ENCODE results near the gene RNF169.
"Not testable (repeated sequence)": the region's sequence is repeated elsewhere in the genome, so short reads cannot be mapped to it uniquely, and the experiment has no call there.

Gene RNF169

GRCh38 chr11:74726547-74727182 lies 22.0 kb upstream of the RNF169 start:
- DNase-seq (ENCODE audit: low read depth in 2 of 2) = peak in 1 of 2 donors; percentile 33

DNA sequence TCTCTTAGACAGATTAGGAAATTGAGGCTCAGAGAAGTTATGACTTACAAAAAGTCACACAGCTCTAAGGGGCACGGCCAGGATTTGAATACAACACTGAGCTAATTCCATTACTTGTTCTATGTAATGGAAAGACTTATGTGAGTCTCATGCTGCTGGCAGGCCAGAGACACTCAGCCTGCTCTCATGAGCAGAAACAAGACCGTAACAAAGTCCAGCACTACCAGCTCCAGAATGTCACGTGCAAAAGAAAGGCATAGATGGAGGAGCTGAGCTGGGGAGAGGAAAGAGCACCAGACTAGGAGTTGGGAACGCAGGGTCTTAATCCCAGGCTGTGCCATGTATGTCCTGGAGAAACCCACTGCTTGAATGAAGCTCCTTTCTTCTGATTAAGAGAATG lies 19.3 kb upstream of the RNF169 start:
- DNase-seq (ENCODE audit: low read depth in 2 of 2) = no peak

GRCh38 chr11:74730571-74731260 lies 17.9 kb upstream of the RNF169 start:
- no peak for DNase-seq (ENCODE audit: low read depth in 2 of 2)

DNA sequence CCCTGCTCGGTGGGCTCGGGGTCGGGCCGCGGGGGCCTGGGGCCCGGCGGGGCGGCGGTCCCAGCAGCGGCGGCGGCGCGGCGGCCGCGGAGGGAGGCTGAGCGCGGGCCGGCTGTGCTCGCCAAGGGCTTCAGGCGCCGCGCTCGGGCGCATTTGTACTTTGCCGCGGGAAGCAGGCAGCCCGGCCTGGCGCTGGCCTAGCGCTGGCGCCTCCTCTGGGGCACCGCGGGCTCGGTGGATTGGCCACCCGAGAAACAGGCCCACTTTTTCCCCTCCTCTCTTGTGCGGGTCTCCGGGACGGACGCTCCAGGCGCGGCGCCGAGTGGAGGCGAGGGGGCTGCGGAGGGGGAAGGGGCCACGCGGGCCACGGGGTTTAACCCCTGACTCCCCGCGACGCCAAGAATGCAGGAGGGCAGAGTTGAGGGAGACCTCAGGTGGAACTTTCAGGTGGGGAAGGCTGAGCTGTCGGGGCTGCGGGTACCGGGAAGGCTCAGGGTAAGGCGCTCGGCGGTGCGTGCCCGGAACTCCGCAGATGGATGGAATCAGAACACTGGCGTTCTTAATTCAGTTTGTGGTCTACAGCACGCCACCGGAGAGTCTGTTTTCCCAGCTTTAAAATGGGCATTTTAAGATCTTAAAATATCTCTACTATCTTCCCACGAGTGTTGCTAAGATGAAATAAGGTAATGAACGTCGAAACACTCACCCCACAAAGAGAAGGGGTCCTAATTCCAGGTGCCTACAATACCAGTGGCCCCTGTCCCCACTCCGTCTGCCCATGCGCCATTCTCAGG lies 17.2 kb upstream of the RNF169 start, which contains the start of gene CHRDL2:
Gene CHRDL2, minus strand, starts transcription at position 126 of the 794 bp plus-strand sequence. CDS start 538 bp downstream, outside the sequence.
- no peak for DNase-seq (ENCODE audit: low read depth in 2 of 2)

- DNase-seq (ENCODE audit: low read depth in 2 of 2) = no peak
Measured at GRCh38 chr11:74734559-74734925, 14.1 kb upstream of the RNF169 start.

DNA sequence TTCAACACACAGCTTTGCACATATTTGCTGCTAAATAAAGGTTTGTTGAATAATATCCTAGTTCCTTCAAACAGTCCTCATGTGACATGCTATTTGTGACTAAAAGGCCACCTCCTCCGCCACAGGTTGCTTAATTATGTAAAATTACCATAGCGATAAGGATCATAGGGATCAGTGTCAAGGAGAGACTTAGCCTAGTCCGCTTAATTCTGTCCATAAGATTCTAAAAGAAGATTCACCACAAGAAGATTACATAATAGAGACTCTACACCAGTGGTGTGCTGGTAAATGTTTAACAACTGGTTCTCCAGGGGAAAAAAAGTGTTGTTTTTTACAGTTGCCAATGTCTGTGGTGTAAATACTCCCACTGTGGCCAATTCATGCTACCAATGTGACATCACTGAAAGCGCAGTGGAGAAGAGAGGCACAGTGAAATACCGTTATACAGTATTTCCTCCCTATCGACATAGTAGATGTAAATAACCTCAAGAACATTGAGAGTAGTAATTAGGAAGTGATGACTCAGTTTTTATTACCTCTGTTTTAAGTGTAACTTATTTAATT lies 13.2 kb upstream of the RNF169 start:
- no peak for DNase-seq (ENCODE audit: low read depth in 2 of 2)

- no peak for DNase-seq (ENCODE audit: low read depth in 2 of 2)
Measured at GRCh38 chr11:74736031-74736430, 12.6 kb upstream of the RNF169 start.

GRCh38 chr11:74739546-74740270 lies 8.9 kb upstream of the RNF169 start:
- DNase-seq (ENCODE audit: low read depth in 2 of 2) = peak in 1 of 2 donors; percentile 23

DNA sequence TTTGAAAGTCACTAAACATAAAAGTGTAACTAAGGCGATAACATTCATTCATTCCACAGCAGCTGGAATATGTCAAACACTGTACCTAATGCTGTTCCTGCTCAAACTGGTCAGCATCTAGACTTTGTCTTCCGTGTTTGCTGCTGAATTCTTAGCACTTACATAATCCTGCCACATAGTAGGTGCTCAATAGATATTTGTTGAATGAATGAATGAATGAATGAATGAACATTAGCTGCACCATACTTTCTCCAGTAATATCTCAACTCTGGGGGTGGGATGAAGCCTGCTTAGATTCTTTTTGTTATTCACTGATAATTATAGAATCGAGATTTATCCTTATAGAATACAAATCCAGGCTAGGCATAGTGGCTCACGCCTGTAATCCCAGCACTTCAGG lies 6.6 kb upstream of the RNF169 start:
- DNase-seq (ENCODE audit: low read depth in 2 of 2) = no peak

- DNase-seq (ENCODE audit: low read depth in 2 of 2) = no peak
Measured at GRCh38 chr11:74743640-74744039, 5.0 kb upstream of the RNF169 start.

GRCh38 chr11:74744277-74744676 lies 4.4 kb upstream of the RNF169 start:
- DNase-seq (ENCODE audit: low read depth in 2 of 2) = no peak

- no peak for DNase-seq (ENCODE audit: low read depth in 2 of 2)
Measured at GRCh38 chr11:74746868-74747267, 1.8 kb upstream of the RNF169 start.

DNA sequence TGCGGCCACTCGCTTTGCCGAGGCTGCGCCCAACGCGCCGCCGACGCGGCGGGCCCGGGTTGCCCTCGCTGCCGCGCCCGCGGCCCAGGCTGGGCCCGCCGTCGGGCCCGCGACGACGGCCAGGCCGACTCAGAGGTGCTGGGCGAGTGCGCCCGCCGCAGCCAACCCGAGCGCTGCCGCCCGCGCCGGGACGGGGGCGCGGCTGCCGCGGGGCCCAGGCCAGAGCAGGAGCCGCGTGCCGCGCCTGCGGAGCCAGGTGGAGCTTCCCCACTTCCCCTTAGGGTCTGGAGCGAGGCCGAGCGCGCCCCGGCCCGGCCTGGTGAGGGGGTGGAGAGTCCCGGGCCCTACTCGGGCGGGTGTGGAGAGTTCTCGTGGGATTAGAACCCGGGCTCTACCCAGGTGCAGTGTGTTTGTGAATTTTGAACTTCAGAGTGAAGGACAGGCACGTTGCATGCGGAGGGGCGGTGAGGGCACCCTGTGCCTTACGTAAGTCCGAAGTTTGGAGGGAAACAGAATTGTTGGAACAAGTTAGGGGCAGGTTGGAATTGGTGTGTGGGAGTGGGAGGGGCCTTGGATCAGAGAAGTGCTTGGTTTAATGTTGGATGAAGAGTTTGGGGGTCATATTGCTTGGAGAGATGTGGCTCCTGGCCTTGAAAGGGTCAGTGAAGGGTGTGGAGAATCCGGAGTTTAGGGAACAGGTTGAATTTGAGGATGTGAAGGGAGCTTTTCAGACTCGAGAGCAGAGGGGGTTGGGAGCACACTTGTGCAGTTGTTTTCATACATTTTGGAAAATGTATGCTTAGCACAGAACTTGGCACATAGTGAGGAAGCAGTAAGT lies 697 bp downstream of the RNF169 start:
- peak in 1 of 2 donors; percentile 52 for DNase-seq (ENCODE audit: low read depth in 2 of 2)

DNA sequence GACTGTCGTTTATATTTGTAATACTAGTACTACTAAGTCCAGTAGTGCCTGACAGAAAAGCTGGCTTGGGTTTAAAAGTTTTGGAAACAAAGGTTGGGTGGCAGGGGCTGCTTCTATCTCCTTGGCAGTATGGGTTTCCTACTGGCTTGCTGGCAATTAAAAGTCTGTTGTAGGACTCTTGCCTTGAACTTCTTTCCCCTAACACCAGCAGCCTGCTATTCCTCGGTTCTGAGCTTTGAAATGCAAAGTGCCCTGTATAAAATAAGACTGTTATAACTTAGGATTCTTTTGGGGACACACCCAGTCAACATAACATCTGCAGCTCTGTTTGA lies 1.3 kb downstream of the RNF169 start:
- no peak for DNase-seq (ENCODE audit: low read depth in 2 of 2)

GRCh38 chr11:74750598-74750997 lies 1.9 kb downstream of the RNF169 start:
- not testable (repeated sequence) for DNase-seq (ENCODE audit: low read depth in 2 of 2)

DNA sequence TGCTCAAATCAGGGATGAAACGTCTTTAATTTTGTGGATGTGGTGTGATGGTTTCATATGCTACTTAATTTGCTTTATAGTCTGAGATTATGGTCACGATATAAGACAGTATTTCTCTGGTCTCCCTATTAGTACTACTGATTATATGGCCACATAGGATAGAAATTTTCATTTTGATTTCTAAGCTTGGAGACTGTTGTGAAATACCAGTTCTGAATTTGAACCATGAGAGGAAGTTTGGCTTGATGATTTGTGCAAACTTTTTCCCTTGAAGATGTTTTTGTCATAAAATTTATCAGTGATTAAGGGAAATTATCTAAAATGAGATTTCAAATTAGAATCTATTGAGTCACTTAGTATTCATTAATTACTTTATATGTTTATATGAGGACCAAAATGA lies 2.7 kb downstream of the RNF169 start:
- no peak for DNase-seq (ENCODE audit: low read depth in 2 of 2)

DNA sequence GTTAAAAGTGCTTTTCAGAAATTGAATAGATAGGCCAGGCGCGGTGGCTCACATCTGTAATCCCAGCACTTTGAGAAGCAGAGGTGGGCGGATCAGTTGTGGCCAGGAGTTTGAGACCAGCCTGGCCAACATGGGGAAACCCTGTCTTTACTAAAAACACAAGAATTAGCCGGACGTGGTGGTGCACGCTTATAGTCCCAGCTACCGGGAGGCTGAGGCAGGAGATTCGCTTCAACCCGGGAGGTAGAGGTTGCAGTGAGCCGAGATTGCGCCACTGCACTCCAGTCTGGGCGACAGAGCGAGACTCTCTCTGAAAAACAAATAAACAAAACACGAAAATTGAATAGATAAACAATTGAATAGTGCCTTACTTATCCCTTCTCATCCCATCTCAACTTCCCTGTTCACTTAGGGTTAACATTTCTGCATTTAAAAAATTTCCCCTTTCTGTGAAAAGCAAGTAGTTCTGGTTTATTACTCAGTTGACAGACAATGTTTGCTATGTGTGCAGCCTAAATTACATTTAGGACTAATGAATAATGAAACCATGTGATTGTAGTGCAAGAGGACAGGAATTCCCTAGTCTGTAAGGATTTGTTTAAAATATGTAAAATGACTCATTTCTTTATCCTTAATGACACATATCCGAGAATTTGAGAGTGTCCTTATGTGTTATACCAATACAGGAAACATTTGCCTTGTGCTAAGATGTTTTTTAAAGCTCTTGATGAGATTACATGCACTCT lies 6.0 kb downstream of the RNF169 start:
- DNase-seq (ENCODE audit: low read depth in 2 of 2) = no peak

DNA sequence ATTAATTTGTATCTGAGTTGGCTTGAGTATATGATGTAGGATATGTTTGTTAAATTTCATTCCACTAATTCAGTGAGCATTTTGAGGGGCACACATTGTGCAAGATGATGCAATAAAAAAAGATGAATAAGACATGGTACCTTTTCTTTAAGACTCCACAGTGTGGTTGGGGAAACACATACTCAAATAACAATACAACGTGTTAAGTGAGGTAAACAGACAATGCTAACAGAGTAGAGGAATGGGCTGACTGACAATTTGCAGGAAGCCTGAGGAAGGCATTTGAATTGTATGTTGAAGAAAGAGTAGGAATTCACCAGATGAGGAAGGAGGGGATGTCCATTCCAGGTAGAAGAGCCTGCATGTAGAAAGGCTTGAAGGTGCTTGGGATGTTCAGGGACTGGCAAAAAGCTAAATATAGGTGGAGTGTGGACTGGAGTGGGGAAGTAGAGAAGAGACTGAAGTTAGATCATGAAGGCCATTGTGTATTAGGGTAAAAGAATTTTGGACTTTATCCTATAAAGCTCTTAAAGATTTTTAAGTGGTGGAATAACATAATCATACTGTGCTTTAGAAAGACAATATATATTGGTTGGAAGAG lies 6.8 kb downstream of the RNF169 start:
- DNase-seq (ENCODE audit: low read depth in 2 of 2) = no peak

DNA sequence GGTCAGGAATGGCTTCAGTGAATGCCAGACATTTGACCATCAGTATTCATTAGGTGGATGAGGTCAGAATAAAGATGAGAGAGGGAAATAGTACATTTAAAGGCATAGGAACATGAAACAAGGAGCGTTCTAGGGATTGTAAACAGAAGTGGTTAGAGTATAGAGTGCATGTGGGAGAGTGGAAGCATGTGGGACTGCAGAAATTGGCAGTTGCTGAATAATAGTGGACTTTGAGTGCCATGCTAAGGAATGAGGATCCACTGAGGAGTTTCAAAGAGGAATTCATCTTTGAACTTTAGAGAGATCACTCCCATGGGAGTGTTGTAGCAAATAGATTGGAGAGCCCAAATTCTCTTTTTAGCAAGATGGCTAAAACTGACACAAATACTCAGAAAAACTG lies 7.9 kb downstream of the RNF169 start:
- no peak for DNase-seq (ENCODE audit: low read depth in 2 of 2)

GRCh38 chr11:74766905-74767304 lies 18.3 kb downstream of the RNF169 start:
- no peak for DNase-seq (ENCODE audit: low read depth in 2 of 2)

All from stimulated activated CD8-positive, alpha-beta memory T cell treated with anti-CD3 and anti-CD28 coated beads, Interleukin-7, amount 100 ng/mL, for 4 hours (primary cell).